Stimulated activated CD4-positive, alpha-beta T cell treated with anti-CD3 and anti-CD28 coated beads, Interleukin-2, amount 100 ng/mL, for 24 hours (primary cell): ENCODE results near the gene SDHAF4.
"Not testable (repeated sequence)": the region's sequence is repeated elsewhere in the genome, so short reads cannot be mapped to it uniquely, and the experiment has no call there.

Experiments used
- DNase-seq, 2 donors: peaks; one replicate each; pipeline ENCODE4 v3.0.0-alpha.2; 2020

The SDHAF4 gene

GRCh38 chr6:70566751-70567382, at the start of gene SDHAF4:
SDHAF4 (plus strand) TSS chr6:70566930; CDS start chr6:70566941, 11 bp downstream.
- DNase-seq: peak; percentile 95 to 97

GRCh38 chr6:70518723-70519122, 48.0 kb upstream of the SDHAF4 start:
- no peak for DNase-seq

DNA sequence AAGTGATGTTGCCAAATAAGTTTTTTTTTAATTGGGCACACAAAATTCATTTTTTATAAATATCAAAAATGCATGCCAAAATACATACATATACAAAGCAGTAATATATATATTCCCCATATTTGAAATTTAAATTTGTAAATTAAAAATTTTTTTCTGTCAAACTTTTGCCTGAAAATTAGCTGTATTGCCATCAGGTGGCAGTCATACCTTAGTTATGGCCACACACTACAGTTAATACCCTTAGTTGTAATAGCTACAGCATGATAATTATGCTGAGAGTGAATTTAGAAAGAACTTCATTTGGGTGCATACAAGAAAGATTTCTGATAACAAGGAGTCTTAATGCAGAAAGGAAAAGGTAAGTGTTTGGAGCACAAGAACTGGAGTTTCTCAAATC, 46.2 kb upstream of the SDHAF4 start:
- no peak for DNase-seq

GRCh38 chr6:70524721-70525286, 41.9 kb upstream of the SDHAF4 start:
- no peak for DNase-seq

DNA sequence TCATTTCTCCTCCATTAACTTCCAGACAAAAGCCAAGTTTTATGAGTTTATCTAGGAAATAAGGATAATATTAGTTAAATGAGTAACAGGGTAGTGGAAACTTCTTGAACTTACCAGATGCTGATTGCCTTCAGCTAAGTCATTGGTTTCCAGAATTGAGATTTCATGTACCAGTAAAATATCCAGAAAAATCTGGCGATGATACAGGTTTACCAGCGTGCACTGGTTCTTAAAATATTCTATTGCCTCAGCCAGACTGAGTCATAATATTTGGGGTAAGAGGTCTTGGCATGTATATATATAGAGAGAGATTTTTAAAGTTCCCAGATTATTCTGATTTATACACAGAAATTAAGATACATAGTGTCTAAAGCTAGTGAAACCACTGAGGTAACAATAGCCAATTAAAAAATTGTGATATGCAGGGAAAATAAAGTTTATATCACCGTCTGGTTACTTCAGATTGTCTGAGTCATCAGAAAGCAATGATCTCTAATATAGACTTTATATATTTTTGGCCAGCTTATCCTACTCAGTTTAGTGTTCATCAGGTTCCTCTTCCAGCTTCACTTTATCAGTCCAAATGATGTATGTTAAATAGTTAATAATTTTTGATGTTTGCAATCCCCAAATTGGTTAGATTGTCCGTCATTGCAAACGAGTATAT, 39.5 kb upstream of the SDHAF4 start:
- no peak for DNase-seq

- DNase-seq: no peak
Observed at GRCh38 chr6:70530023-70530422, 36.7 kb upstream of the SDHAF4 start.

- DNase-seq: no peak
Observed at GRCh38 chr6:70531133-70531532, 35.6 kb upstream of the SDHAF4 start.

DNA sequence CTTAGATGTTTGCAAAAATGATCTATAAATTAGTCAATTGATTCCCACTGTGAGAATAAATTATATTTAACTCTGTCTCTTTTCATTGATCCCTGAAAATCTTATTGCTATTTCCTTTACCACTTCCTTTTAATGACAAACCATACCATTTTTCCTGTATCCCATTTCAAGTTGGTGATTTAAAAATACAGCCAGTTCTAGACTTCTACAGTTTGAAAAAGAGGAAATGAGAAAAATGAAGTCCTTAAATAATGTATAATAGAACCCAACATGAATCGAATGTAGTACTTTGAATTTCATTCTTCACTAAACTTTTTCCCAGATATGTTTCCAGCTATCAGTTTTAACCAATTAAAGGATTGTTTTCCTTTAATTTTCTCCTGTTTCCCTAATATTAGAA, 29.5 kb upstream of the SDHAF4 start:
- DNase-seq: no peak

GRCh38 chr6:70538376-70538775, 28.4 kb upstream of the SDHAF4 start:
- DNase-seq: no peak

- DNase-seq: no peak
Observed at GRCh38 chr6:70547313-70547712, 19.4 kb upstream of the SDHAF4 start.

- no peak for DNase-seq
Observed at GRCh38 chr6:70547905-70548304, 18.8 kb upstream of the SDHAF4 start.

- no peak for DNase-seq
Observed at GRCh38 chr6:70549327-70549726, 17.4 kb upstream of the SDHAF4 start.

- no peak for DNase-seq
Observed at GRCh38 chr6:70551566-70551965, 15.2 kb upstream of the SDHAF4 start.

DNA sequence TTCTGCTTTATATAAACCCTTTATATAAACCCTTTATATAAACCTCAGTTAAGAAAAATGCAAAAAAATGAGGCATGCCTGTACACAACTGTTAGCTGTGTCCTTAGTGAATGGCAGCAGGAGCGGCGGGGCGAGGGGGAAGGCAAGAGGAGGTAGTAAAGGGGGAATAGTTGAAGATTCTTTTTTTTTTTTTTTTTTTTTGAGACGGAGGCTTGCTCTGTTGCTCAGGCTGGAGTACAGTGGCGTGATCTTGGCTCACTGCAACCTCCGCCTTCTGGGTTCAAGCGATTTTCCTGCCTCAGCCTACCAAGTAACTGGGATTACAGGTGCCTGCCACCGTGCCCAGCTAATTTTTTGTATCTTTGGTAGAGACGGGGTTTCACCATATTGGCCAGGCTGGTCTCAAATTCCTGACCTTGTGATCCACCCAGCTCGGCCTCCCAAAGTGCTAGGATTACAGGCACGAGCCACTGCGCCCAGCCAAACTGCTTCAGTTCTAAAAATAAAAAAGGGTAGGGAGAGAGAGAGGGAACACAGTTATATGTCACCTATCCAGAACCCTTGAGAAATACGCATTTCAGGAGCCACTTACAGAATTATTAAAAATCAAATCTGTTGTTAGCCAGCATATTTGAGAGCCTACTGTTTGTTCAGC, 14.3 kb upstream of the SDHAF4 start:
- DNase-seq: not testable (repeated sequence)

DNA sequence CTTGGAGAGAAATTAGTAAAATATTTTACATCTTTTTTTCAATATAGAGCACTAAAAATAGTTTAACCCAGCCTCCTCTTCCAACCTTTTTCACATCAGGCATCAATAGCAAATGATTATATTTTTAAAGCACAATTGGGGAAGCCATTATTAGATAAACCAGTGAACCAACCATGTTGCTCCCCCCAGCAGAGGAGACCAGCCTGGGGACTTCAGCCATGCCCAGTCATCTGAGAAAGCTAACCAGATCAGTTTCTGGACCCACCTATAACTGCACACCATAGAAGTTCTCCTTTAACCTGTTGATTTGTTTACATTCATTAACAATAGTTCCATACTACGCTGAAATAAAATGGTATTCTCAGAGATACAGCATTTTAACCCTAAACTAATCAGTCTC, 13.8 kb upstream of the SDHAF4 start:
- no peak for DNase-seq

DNA sequence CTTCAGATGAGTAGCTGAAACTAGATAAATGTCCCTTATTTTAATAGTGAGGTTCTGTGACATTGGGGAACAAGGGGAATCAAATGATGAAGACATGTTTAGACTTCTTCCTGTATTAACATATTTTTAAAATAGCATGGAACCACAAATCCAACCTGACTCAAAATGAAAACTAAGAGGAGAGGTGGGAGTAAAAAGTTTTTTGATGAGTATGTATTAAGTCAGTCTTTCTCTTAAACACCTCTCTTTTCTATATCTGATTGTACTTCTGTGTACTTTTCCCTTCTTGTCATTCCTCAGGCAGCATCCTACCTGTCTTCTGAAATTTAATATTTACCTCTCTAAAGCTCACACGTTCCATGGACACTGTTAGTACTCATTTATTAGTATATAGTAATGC, 8.7 kb upstream of the SDHAF4 start:
- DNase-seq: no peak

DNA sequence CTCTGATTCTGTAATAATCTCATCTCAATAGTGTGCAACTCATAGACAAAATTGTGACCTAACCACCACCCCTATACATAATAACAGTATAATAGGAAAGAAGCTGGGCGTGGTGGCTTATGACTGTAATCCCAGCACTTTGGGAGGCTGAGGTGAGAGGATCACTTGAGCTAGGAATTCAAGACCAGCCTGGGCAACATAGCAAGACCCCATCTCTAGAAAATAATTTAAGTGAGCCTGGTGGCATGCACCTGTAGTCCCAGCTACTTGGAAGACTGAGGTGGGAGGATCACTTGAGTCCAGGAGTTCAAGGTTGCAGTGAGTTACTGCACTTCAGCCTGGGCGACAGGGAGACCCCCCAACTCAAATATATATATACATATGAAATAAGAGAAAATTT, 4.3 kb upstream of the SDHAF4 start:
- DNase-seq: not testable (repeated sequence)

DNA sequence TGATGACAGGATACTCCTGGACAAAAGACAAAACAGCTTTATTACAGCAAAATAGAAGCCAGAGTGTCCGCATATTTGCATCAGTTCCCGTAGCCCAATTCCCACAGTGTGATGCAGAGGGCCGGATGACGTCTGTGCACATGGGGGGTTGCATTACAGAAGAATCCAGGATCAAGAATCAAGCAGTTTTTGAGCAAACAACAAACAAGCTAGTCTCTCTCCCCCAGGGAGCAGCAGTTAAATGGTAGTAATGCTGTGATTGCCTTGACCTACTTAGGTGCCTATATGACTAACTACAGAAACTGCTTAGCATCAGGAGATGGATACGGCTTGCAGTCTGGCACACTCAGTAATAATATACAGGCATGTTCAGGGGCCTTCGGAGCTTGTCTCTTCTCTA, 3.2 kb upstream of the SDHAF4 start:
- no peak for DNase-seq

GRCh38 chr6:70574643-70575042, 7.9 kb downstream of the SDHAF4 start:
- DNase-seq: no peak

DNA sequence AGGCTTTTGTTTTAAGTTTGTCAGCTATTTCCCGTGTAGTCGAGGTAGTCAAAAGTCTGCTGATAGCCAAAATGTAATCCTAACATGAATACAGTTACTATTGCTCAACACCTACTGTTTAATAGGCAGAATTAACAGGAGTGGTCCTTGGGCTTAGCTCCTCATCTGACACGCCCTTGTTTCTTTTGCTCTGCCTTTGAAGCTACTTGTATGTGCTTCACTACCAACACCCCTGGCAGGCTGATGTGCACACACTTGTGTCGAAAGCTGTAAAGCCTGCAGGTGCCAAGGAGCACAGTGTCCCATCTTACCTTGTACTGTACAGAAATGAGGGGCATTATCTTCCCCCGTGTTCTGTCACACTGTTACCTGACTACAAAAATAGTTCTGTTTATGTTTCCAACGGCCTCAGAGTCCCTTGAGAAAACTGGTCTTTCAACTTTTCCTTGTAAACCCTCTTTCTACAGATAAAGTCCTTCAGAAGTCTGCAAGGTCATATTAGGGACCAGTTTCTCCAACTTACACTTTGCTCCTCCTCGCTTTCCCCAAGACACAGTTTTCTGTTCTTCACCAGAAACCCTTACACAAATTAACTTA, 9.3 kb downstream of the SDHAF4 start:
- no peak for DNase-seq

- DNase-seq: no peak
Observed at GRCh38 chr6:70586114-70586513, 19.4 kb downstream of the SDHAF4 start.

GRCh38 chr6:70590400-70590799, 23.7 kb downstream of the SDHAF4 start:
- DNase-seq: no peak

GRCh38 chr6:70592391-70593117, 25.8 kb downstream of the SDHAF4 start:
- no peak for DNase-seq
